A673 (cell line): Measurements from ENCODE around the gene LPP. TPM values are rescaled to one million over a fixed set of nuclear protein-coding genes. Genes with fewer than 3 reads are reported as not detected.

Source experiments
- BruUV-seq: library from RNA; stranded (reverse); fragments of 400-500 nt; replicated peaks from 2 replicates; lab custom pipeline; 2021; lab: Mats Ljungman, UMichigan
- CTCF ChIA-PET: fragments of 300-600 bp; sonication (Branson Sonifier 250); formaldehyde crosslinking; loops from one replicate; lab custom pipeline; 2022; ENCODE audit warnings: antibody characterized with exemption; lab: Charles Lee
- POLR2A ChIA-PET: fragments of 300-600 bp; sonication (Branson Sonifier 250); formaldehyde crosslinking; loops from one replicate; lab custom pipeline; 2022; ENCODE audit warnings: antibody characterized with exemption; ENCODE audit not compliant: low non-redundant PET; lab: Charles Lee
- DNase-seq: peaks from one replicate; pipeline ENCODE4 v3.0.0-alpha.2; 2015; ENCODE audit warnings: low spot score
- H3K27ac ChIP-seq: fragments of 200-600 bp; sonication (generic); 2 replicates; pipeline ENCODE4 v1.5.1; 2016; ENCODE audit warnings: mixed run types, low read depth, mild to moderate bottlenecking, mixed read lengths, antibody characterized with exemption, low read length; ENCODE audit not compliant: poor library complexity, severe bottlenecking
- H3K27me3 ChIP-seq: fragments of 200-600 bp; sonication (generic); replicated peaks from 2 replicates; pipeline ENCODE4 v1.6.1; 2017; ENCODE audit warnings: mixed run types, low read depth, mild to moderate bottlenecking, mixed read lengths, antibody characterized with exemption, low read length; ENCODE audit not compliant: insufficient read depth, poor library complexity
- H3K36me3 ChIP-seq: fragments of 200-600 bp; sonication (generic); 2 replicates; pipeline ENCODE4 v1.6.1; 2016; ENCODE audit warnings: mixed run types, mild to moderate bottlenecking, mixed read lengths, antibody characterized with exemption, low read length; ENCODE audit not compliant: insufficient read depth, poor library complexity, severe bottlenecking
- H3K4me1 ChIP-seq: fragments of 200-600 bp; sonication (generic); 2 replicates; pipeline ENCODE4 v1.6.1; 2017; ENCODE audit warnings: mixed run types, mild to moderate bottlenecking, mixed read lengths, antibody characterized with exemption, low read length; ENCODE audit not compliant: insufficient read depth, poor library complexity, severe bottlenecking
- H3K4me3 ChIP-seq: fragments of 200-600 bp; sonication (generic); 2 replicates; pipeline ENCODE4 v1.5.1; 2016; ENCODE audit warnings: low read depth, mixed run types, mild to moderate bottlenecking, mixed read lengths, low read length; ENCODE audit not compliant: poor library complexity, severe bottlenecking
- H3K9me3 ChIP-seq: fragments of 200-600 bp; sonication (generic); 2 replicates; pipeline ENCODE4 v1.6.1; 2016; ENCODE audit warnings: mixed run types, low read depth, mild to moderate bottlenecking, mixed read lengths, antibody characterized with exemption, low read length; ENCODE audit not compliant: poor library complexity, severe bottlenecking
- CTCF ChIP-seq: fragments of 300-800, 200-600 bp; sonication (generic); conservative IDR thresholded peaks from 2 replicates; pipeline ENCODE4 v1.5.1; 2017; ENCODE audit warnings: low read depth, mild to moderate bottlenecking, antibody characterized with exemption, low read length, moderate library complexity, mixed read lengths
- EZH2 ChIP-seq: fragments of 200-600 bp; sonication (generic); IDR thresholded peaks from 2 replicates; pipeline ENCODE4 v1.6.1; 2017; ENCODE audit warnings: borderline replicate concordance, low read depth, mild to moderate bottlenecking, mixed read lengths, antibody characterized with exemption, low read length; ENCODE audit not compliant: poor library complexity, severe bottlenecking
- intact Hi-C: fragments of 100-400 bp; cut with micrococcal nuclease; formaldehyde crosslinking; loops from one replicate; pipeline ENCODE4 v1.10.0; 2022; ENCODE audit not compliant: unreplicated experiment
- total RNA-seq: library from RNA; stranded (reverse); gene quantifications from 2 replicates; pipeline ENCODE4 v1.2.3, GENCODE V29; 2021

LPP gene
- total RNA-seq, 1 experiment from 2014 or later: 39.7 TPM

- Histone ChIP-seq H3K9me3 (no peaks in the 10 kb centered on the region), H3K27me3 (no peaks in the 10 kb centered on the region), H3K27ac (no peak overlapping the region), H3K4me1 (peaks cover 16% of the 10 kb centered on the region), H3K36me3 (no peaks in the 10 kb centered on the region), H3K4me3 (no peak overlapping the region)
- ChIA-PET CTCF (no interaction called here), POLR2A (interaction anchor here (0.6 kb wide), 1 partner anchor 540 kb away, joined by 3 read pairs; no protein-coding TSS in a partner anchor)
- intact Hi-C loops: no loop called here
- no peak for TF ChIP-seq EZH2
- TF ChIP-seq CTCF: peak; percentile 62
- no TSS peak for BruUV-seq
- DNase-seq: peak; percentile 48
These were observed 595.2 kb downstream of the LPP start for GRCh38 chr3:188749010-188749617.

GRCh38 chr3:188749830-188750229, 595.9 kb downstream of the LPP start:
- CTCF ChIA-PET: no interaction called here
- Histone ChIP-seq H3K4me1 (peaks cover 16% of the 10 kb centered on the region), H3K9me3 (no peaks in the 10 kb centered on the region), H3K36me3 (no peaks in the 10 kb centered on the region), H3K27me3 (no peaks in the 10 kb centered on the region), H3K4me3 (no peak overlapping the region), H3K27ac (no peak overlapping the region)
- no peak for DNase-seq
- intact Hi-C loops: no loop called here
- no peak for TF ChIP-seq EZH2
- TF ChIP-seq CTCF: no peak
- no TSS peak for BruUV-seq
- POLR2A ChIA-PET: no interaction called here

GRCh38 chr3:188750617-188751016, 596.7 kb downstream of the LPP start:
- H3K27me3 ChIP-seq: no peaks in the 10 kb centered on the region
- CTCF ChIA-PET: no interaction called here
- no peaks in the 10 kb centered on the region for H3K9me3 ChIP-seq
- peaks cover 16% of the 10 kb centered on the region for H3K4me1 ChIP-seq
- no peak overlapping the region for H3K27ac ChIP-seq
- TF ChIP-seq CTCF (no peak), EZH2 (no peak)
- no peaks in the 10 kb centered on the region for H3K36me3 ChIP-seq
- H3K4me3 ChIP-seq: no peak overlapping the region
- DNase-seq: no peak
- intact Hi-C loops: no loop called here
- no TSS peak for BruUV-seq
- POLR2A ChIA-PET: no interaction called here
